Ishikawa (cell line): ENCODE data around the gene ASB4.

Source experiments
- CEBPB ChIP-seq: IDR thresholded peaks from 2 replicates; pipeline ENCODE4 v1.6.1; 2012
- CREB1 ChIP-seq: IDR thresholded peaks from 2 replicates; pipeline ENCODE4 v1.6.1; 2012; ENCODE audit warnings: low read depth
- EGR1 ChIP-seq: IDR thresholded peaks from 2 replicates; pipeline ENCODE4 v1.6.1; 2012
- EP300 ChIP-seq: IDR thresholded peaks from 2 replicates; pipeline ENCODE4 v1.6.1; 2012; ENCODE audit warnings: borderline replicate concordance
- FOXM1 ChIP-seq: IDR thresholded peaks from 2 replicates; pipeline ENCODE4 v1.6.1; 2012; ENCODE audit warnings: low read depth, borderline replicate concordance
- MAX ChIP-seq: IDR thresholded peaks from 2 replicates; pipeline ENCODE4 v1.6.1; 2012
- NFIC ChIP-seq: IDR thresholded peaks from 2 replicates; pipeline ENCODE4 v1.6.1; 2012
- RAD21 ChIP-seq: IDR thresholded peaks from 2 replicates; pipeline ENCODE4 v1.6.1; 2012; ENCODE audit warnings: low read depth
- REST ChIP-seq: IDR thresholded peaks from 2 replicates; pipeline ENCODE4 v1.6.1; 2012; ENCODE audit warnings: low read depth, mild to moderate bottlenecking
- TAF1 ChIP-seq: IDR thresholded peaks from 2 replicates; pipeline ENCODE4 v1.6.1; 2012; ENCODE audit warnings: low read depth, mild to moderate bottlenecking
- TCF12 ChIP-seq: IDR thresholded peaks from 2 replicates; pipeline ENCODE4 v1.6.1; 2012; ENCODE audit warnings: low read depth
- TEAD4 ChIP-seq: IDR thresholded peaks from 2 replicates; pipeline ENCODE4 v1.6.1; 2012
- YY1 ChIP-seq: IDR thresholded peaks from 2 replicates; pipeline ENCODE4 v1.6.1; 2012; ENCODE audit warnings: low read depth
- ZBTB7A ChIP-seq: IDR thresholded peaks from 2 replicates; pipeline ENCODE4 v1.6.1; 2012; ENCODE audit warnings: low read depth
- TF ChIP-seq, protein P1 (sequence below): IDR thresholded peaks from 2 replicates; pipeline ENCODE4 v1.6.1; 2012

Gene ASB4

GRCh38 chr7:95526128-95526738 is 40.5 kb downstream of the ASB4 start:
- TF ChIP-seq TEAD4 = no peak
- no peak for TF ChIP-seq EP300
- no peak for TF ChIP-seq CEBPB
- no peak for TF ChIP-seq TCF12
- no peak for TF ChIP-seq EGR1

- TF ChIP-seq TCF12 = no peak
- no peak for TF ChIP-seq REST
- no peak for TF ChIP-seq ZBTB7A
- peak; percentile 97 for TF ChIP-seq RAD21
- no peak for TF ChIP-seq CREB1
- no peak for TF ChIP-seq EP300
These were observed 41.5 kb downstream of the ASB4 start for GRCh38 chr7:95527033-95527775.

- no peak for TF ChIP-seq TAF1
- no peak for TF ChIP-seq YY1
- no peak for TF ChIP-seq REST
- no peak for TF ChIP-seq CEBPB
- no peak for TF ChIP-seq CREB1
- no peak for TF ChIP-seq EP300
- TF ChIP-seq, protein P1, sequence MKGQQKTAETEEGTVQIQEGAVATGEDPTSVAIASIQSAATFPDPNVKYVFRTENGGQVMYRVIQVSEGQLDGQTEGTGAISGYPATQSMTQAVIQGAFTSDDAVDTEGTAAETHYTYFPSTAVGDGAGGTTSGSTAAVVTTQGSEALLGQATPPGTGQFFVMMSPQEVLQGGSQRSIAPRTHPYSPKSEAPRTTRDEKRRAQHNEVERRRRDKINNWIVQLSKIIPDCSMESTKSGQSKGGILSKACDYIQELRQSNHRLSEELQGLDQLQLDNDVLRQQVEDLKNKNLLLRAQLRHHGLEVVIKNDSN = no peak
- no peak for TF ChIP-seq NFIC
- TF ChIP-seq RAD21 = no peak
- TF ChIP-seq TCF12 = no peak
- no peak for TF ChIP-seq FOXM1
- TF ChIP-seq TEAD4 = no peak
- TF ChIP-seq ZBTB7A = no peak
- TF ChIP-seq MAX = no peak
- TF ChIP-seq EGR1 = no peak
These were observed 42.1 kb downstream of the ASB4 start for GRCh38 chr7:95527776-95528250.

- no peak for TF ChIP-seq EP300
- TF ChIP-seq TAF1 = no peak
- TF ChIP-seq FOXM1 = no peak
- no peak for TF ChIP-seq YY1
- TF ChIP-seq, protein P1 = no peak
- no peak for TF ChIP-seq MAX
These were observed 44.0 kb downstream of the ASB4 start for GRCh38 chr7:95529701-95530100.

- TF ChIP-seq CREB1 (no peak), CEBPB (no peak), EP300 (no peak), REST (no peak), RAD21 (no peak), NFIC (no peak), TEAD4 (no peak), FOXM1 (no peak), EGR1 (no peak), ZBTB7A (no peak), MAX (no peak), TAF1 (no peak), YY1 (no peak)
- TF ChIP-seq, protein P1 = no peak
These were observed 45.1 kb downstream of the ASB4 start for GRCh38 chr7:95530881-95531280.
